Stimulated activated CD4-positive, alpha-beta T cell treated with anti-CD3 and anti-CD28 coated beads, Interleukin-2, amount 100 ng/mL, for 4 hours (primary cell): Measurements from ENCODE around the gene CH25H.
A peak's percentile ranks its signal among the peaks of the same experiment; 100 is the strongest.

ENCODE experiments used
- DNase-seq: peaks from one replicate; pipeline ENCODE4 v3.0.0-alpha.2; 2020; ENCODE audit warnings: low read depth

The CH25H gene

GRCh38 chr10:89233033-89233432 is 25.9 kb upstream of the CH25H start:
- no peak for DNase-seq

- no peak for DNase-seq
Observed at GRCh38 chr10:89228962-89229361, 21.8 kb upstream of the CH25H start.

- no peak for DNase-seq
Observed at GRCh38 chr10:89228146-89228545, 21.0 kb upstream of the CH25H start.

GRCh38 chr10:89226891-89227290 is 19.8 kb upstream of the CH25H start:
- DNase-seq, result no peak

- no peak for DNase-seq
Observed at GRCh38 chr10:89224739-89225443, 17.8 kb upstream of the CH25H start.

GRCh38 chr10:89221919-89222318 is 14.8 kb upstream of the CH25H start:
- no peak for DNase-seq

GRCh38 chr10:89219513-89220218 is 12.5 kb upstream of the CH25H start:
- no peak for DNase-seq

- DNase-seq, result peak; percentile 51
Observed at GRCh38 chr10:89217057-89217990, 10.2 kb upstream of the CH25H start.

GRCh38 chr10:89216056-89216455 is 8.9 kb upstream of the CH25H start:
- DNase-seq, result no peak

- DNase-seq, result no peak
Observed at GRCh38 chr10:89215511-89215910, 8.4 kb upstream of the CH25H start.

GRCh38 chr10:89214566-89215165 is 7.5 kb upstream of the CH25H start:
- DNase-seq, result no peak

GRCh38 chr10:89213191-89213808 is 6.2 kb upstream of the CH25H start:
- no peak for DNase-seq

GRCh38 chr10:89210794-89211425 is 3.8 kb upstream of the CH25H start:
- DNase-seq, result no peak

GRCh38 chr10:89209718-89210117 is 2.6 kb upstream of the CH25H start:
- DNase-seq, result no peak

- no peak for DNase-seq
Observed at GRCh38 chr10:89207801-89208551, 859 bp upstream of the CH25H start.

GRCh38 chr10:89206402-89207180 is 526 bp downstream of the CH25H start:
- no peak for DNase-seq

GRCh38 chr10:89204621-89205185 is 2.4 kb downstream of the CH25H start:
- DNase-seq, result no peak

- DNase-seq, result no peak
Observed at GRCh38 chr10:89203237-89203636, 3.9 kb downstream of the CH25H start.

GRCh38 chr10:89202033-89202425 is 5.1 kb downstream of the CH25H start:
- DNase-seq, result no peak
